Measurements from ENCODE around the gene TCF15. TPM values are rescaled to one million over a fixed set of nuclear protein-coding genes. Genes with fewer than 3 reads are reported as not detected.

The TCF15 gene
- total and polyA plus RNA-seq, 2 of the 8 experiments (the other 6 are each of a cell fraction or from before 2014, with no cell fraction given) = 3.7 to 6.9 TPM

- DNase-seq (ENCODE audit: low read depth in 1 of 2, low spot score in 2 of 2) = no peak
- peak overlapping the region; percentile 20 for H4K91ac ChIP-seq (replicated peaks; ENCODE audit: insufficient read length, low read length)
- TF ChIP-seq SRF (IDR thresholded peaks at IDR 0.05; ENCODE audit: low read depth, low read length) = no peak
- no peak for TF ChIP-seq POU5F1 (IDR thresholded peaks at IDR 0.05; ENCODE audit: low read depth, low read length)
- TF ChIP-seq MAX (IDR thresholded peaks at IDR 0.05) = no peak
- TF ChIP-seq FOSL1 (IDR thresholded peaks at IDR 0.05; ENCODE audit: insufficient read depth, low read depth, low read length) = no peak
- TF ChIP-seq SUZ12 (IDR thresholded peaks at IDR 0.05; ENCODE audit: low read length) = no peak
- no peak for TF ChIP-seq EZH2 (IDR thresholded peaks at IDR 0.05; ENCODE audit: low read depth, low read length, severe bottlenecking)
- TF ChIP-seq E2F6 (IDR thresholded peaks at IDR 0.05) = no peak
- TF ChIP-seq USF2 (IDR thresholded peaks at IDR 0.05; ENCODE audit: low read length) = no peak
- TF ChIP-seq RFX5 (IDR thresholded peaks at IDR 0.05; ENCODE audit: borderline replicate concordance, low read depth, low read length) = no peak
These were observed 45.9 kb upstream of the TCF15 start for GRCh38 chr20:655726-656624.

More at GRCh38 chr20:655726-656624, 45.9 kb upstream of the TCF15 start:
- H3K23ac ChIP-seq (ENCODE audit: insufficient read length) = no peak overlapping the region
- H3K9ac ChIP-seq (replicated peaks in 1 of 4; ENCODE audit: extremely low read depth in 1 of 4, low read depth in 3 of 4, low read length in 3 of 4) = no peak overlapping the region
- no peak overlapping the region for H4K8ac ChIP-seq (ENCODE audit: extremely low read depth, insufficient read depth, low read length)
- H4K5ac ChIP-seq (ENCODE audit: insufficient read length, low read depth, low read length) = no peak overlapping the region
- 82% methylated on average over 11 of the region's 11 CpGs; no CpG with 5 or more reads in 1 of the 2 experiments for WGBS, 2 experiments (ENCODE audit: extremely low coverage in 1 of 2, insufficient coverage in 1 of 2, insufficient read length in 1 of 2, insufficient replicate concordance in 2 of 2, low coverage in 1 of 2, low lambda C conversion rate in 2 of 2, missing lambda C conversion rate in 1 of 2)
- no peak overlapping the region for H2BK5ac ChIP-seq (ENCODE audit: low read depth, low read length)
- H4K20me1 ChIP-seq (replicated peaks in 1 of 2; ENCODE audit: control insufficient read depth in 1 of 2, insufficient read depth in 2 of 2, low read length in 2 of 2) = no peaks in the 10 kb centered on the region
- peak overlapping the region; percentile 63; the same call in 1 of the 2 replicates for H2BK20ac ChIP-seq (ENCODE audit: low read length)
- H2BK120ac ChIP-seq (replicated peaks; ENCODE audit: low read depth, low read length) = no peak overlapping the region
- no peaks in the 10 kb centered on the region for H3K79me1 ChIP-seq (ENCODE audit: low read depth, low read length)
- H3K4ac ChIP-seq (replicated peaks; ENCODE audit: insufficient read length, low read depth, low read length) = no peak overlapping the region
- peaks cover 0 to 7% (median under 1%) of the 10 kb centered on the region in 4 experiments; a peak in 3 of 7 replicates for H3K27me3 ChIP-seq (replicated peaks in 1 of 4; ENCODE audit: control insufficient read depth in 3 of 4, extremely low read depth in 1 of 4, insufficient read depth in 3 of 4, low read length in 3 of 4)
- H3K4me1 ChIP-seq (replicated peaks in 1 of 4; ENCODE audit: control insufficient read depth in 3 of 4, insufficient read depth in 4 of 4, low read length in 3 of 4) = peaks cover 24 to 35% (median 30%) of the 10 kb centered on the region in 4 experiments
- no peak overlapping the region for H3K56ac ChIP-seq (replicated peaks; ENCODE audit: insufficient read length, low read depth, low read length)
- no peaks in the 10 kb centered on the region for H3K9me3 ChIP-seq (ENCODE audit: insufficient read depth in 2 of 2, low read depth in 1 of 2, low read length in 1 of 2)
- H3K4me3 ChIP-seq (ENCODE audit: extremely low read depth in 1 of 4, insufficient read depth in 2 of 4, low read depth in 3 of 4, low read length in 4 of 4) = no peak overlapping the region
- no peaks in the 10 kb centered on the region for H3K79me2 ChIP-seq (ENCODE audit: control insufficient read depth in 1 of 2, insufficient read depth in 2 of 2, low read length in 2 of 2)
- FAIRE-seq = no peak
- no peak overlapping the region for H3K27ac ChIP-seq (ENCODE audit: low read depth, low read length)
- H3K4me2 ChIP-seq (ENCODE audit: insufficient read depth in 1 of 2, low read depth in 2 of 2, low read length in 2 of 2) = no peak overlapping the region
- H3K23me2 ChIP-seq (ENCODE audit: low read depth, low read length) = peaks cover 10% of the 10 kb centered on the region; the same call in 1 of the 2 replicates
- H2AK5ac ChIP-seq (ENCODE audit: low read depth, low read length) = no peak overlapping the region
- H3K36me3 ChIP-seq (ENCODE audit: control insufficient read depth in 2 of 4, insufficient read depth in 4 of 4, low read length in 3 of 4) = no peaks in the 10 kb centered on the region
- H3K18ac ChIP-seq (ENCODE audit: extremely low read depth, low read length) = no peak overlapping the region
- H2AFZ ChIP-seq (ENCODE audit: low read length) = no peak overlapping the region
- 0 out of 2 replicates have a peak overlapping the region, but pooled peaks have one; percentile 14 for H2BK15ac ChIP-seq (ENCODE audit: low read length)
- ChIA-PET CTCF (ENCODE audit: partially characterized antibody) (interaction anchor here (0.7 to 3.9 kb wide), 9 partner anchors 11 to 113 kb away, joined by 3 to 45 read pairs (median 4); no protein-coding TSS in a partner anchor), POLR2A (ENCODE audit: partially characterized antibody) (interaction anchor here (1.8 kb wide), 1 partner anchor 8 kb away, joined by 4 read pairs; no protein-coding TSS in a partner anchor)
- H3K14ac ChIP-seq (ENCODE audit: insufficient read length) = no peak overlapping the region
- peak overlapping the region; percentile 11; the same call in 1 of the 2 replicates for H2BK12ac ChIP-seq (ENCODE audit: low read depth, low read length)

Data from H1 (cell line).